Measurements from ENCODE around the gene SNX5. TPM values are rescaled to one million over a fixed set of nuclear protein-coding genes. Genes with fewer than 3 reads are reported as not detected.

The SNX5 gene
- total RNA-seq, 5 donors from 2014 or later (not counting 1 experiment from before 2014, with no cell fraction given): 53.6 to 68.9 (median 56.7) TPM

- 72% methylated on average over 4 of the region's 6 CpGs for WGBS (ENCODE audit: insufficient coverage)
- Histone ChIP-seq H3K9me3 (no peaks in the 10 kb centered on the region), H3K27me3 (replicated peaks in 1 of 2; ENCODE audit: control insufficient read depth in 2 of 2, extremely low read depth in 1 of 2, insufficient read depth in 2 of 2, low read length in 1 of 2) (no peaks in the 10 kb centered on the region), H3K4me3 (ENCODE audit: control insufficient read depth in 1 of 2, extremely low read depth in 1 of 2, low read length in 1 of 2) (no peak overlapping the region), H3K27ac (ENCODE audit: low read length) (no peak overlapping the region), H3K4me1 (ENCODE audit: control insufficient read depth in 1 of 2, extremely low read depth in 1 of 2, insufficient read depth in 2 of 2, low read length in 2 of 2) (peaks cover 0 to 11% of the 10 kb centered on the region in 2 experiments), H3K36me3 (ENCODE audit: control insufficient read depth in 2 of 2, extremely low read depth in 1 of 2, insufficient read depth in 1 of 2, low read length in 1 of 2) (peaks cover 0 to 41% of the 10 kb centered on the region in 2 donors)
- no peaks in the 10 kb centered on the region for H3K27me3 Mint-ChIP-seq
- ChIA-PET POLR2A (no interaction called here), CTCF (interaction anchor here in 1 of 2 donors (0.5 kb wide), 1 partner anchor 435 kb away, joined by 4 read pairs; no protein-coding TSS in a partner anchor)
- H3K4me1 Mint-ChIP-seq: peaks cover 9 to 13% (median 10%) of the 10 kb centered on the region in 3 donors
- no peak overlapping the region for H3K4me3 Mint-ChIP-seq
- H3K27ac Mint-ChIP-seq: peak overlapping the region; percentile 1 to 36
- no peak for DNase-seq
- no peaks in the 10 kb centered on the region for H3K9me3 Mint-ChIP-seq
- H3K36me3 Mint-ChIP-seq: peaks cover 22% of the 10 kb centered on the region
- ATAC-seq (replicated peaks in 1 of 4): no peak
These were observed 28.2 kb downstream of the SNX5 start for GRCh38 chr20:17940224-17940971.

DNA sequence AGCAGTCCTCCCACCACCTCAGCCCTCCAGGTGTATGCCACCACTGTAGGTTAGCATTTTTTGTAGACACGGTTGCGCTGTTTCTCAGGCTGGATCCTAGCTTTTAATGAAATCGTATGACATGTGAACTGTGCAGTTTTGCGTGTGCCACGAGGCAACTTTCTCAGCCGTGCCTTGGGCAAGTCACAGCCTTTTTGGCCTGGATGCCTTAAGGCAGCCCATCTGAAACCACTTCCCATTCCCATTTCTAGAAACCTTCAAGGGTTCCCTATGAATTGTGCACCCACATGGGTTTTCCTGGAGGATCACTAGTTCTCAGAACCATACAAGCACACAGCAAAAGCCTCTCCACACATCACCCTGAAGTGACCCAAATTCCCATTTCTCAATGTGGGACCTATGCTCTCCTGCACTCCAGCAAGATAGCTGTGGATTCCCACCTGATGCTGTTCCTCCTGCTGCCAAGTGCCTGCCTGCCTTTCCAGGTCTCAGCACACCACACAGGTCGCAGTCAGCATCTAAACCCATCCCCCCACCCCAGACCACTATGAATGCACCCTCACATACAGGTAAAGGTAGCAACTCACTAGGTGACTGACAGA, 28.9 kb downstream of the SNX5 start:
- peaks cover 9 to 13% (median 10%) of the 10 kb centered on the region in 3 donors for H3K4me1 Mint-ChIP-seq
- POLR2A ChIA-PET: no interaction called here
- H3K9me3 ChIP-seq: no peaks in the 10 kb centered on the region
- H3K27me3 Mint-ChIP-seq: no peaks in the 10 kb centered on the region
- no peak overlapping the region for H3K4me3 Mint-ChIP-seq
- CTCF ChIA-PET: interaction anchor here (0.5 to 2.3 kb wide), 10 partner anchors 8 to 575 kb away, joined by 3 to 8 read pairs (median 4); partner anchors contain the start of gene RRBP1 (in 1 of the 2)
- H3K27ac ChIP-seq (ENCODE audit: low read length): no peak overlapping the region
- H3K27ac Mint-ChIP-seq: peak overlapping the region; percentile 36 to 43
- no peaks in the 10 kb centered on the region for H3K9me3 Mint-ChIP-seq
- ATAC-seq (replicated peaks in 1 of 4) (peak in 2 of 4 experiments; percentile 23 to 30), DNase-seq (no peak)
- no peaks in the 10 kb centered on the region for H3K27me3 ChIP-seq (replicated peaks in 1 of 2; ENCODE audit: control insufficient read depth in 2 of 2, extremely low read depth in 1 of 2, insufficient read depth in 2 of 2, low read length in 1 of 2)
- no peak overlapping the region for H3K4me3 ChIP-seq (ENCODE audit: control insufficient read depth in 1 of 2, extremely low read depth in 1 of 2, low read length in 1 of 2)
- 78% methylated on average over 7 of the region's 7 CpGs for WGBS (ENCODE audit: insufficient coverage)
- peaks cover 18% of the 10 kb centered on the region for H3K36me3 Mint-ChIP-seq
- peaks cover 0 to 11% of the 10 kb centered on the region in 2 experiments for H3K4me1 ChIP-seq (ENCODE audit: control insufficient read depth in 1 of 2, extremely low read depth in 1 of 2, insufficient read depth in 2 of 2, low read length in 2 of 2)
- H3K36me3 ChIP-seq (ENCODE audit: control insufficient read depth in 2 of 2, extremely low read depth in 1 of 2, insufficient read depth in 1 of 2, low read length in 1 of 2): peaks cover 0 to 34% of the 10 kb centered on the region in 2 donors

DNA sequence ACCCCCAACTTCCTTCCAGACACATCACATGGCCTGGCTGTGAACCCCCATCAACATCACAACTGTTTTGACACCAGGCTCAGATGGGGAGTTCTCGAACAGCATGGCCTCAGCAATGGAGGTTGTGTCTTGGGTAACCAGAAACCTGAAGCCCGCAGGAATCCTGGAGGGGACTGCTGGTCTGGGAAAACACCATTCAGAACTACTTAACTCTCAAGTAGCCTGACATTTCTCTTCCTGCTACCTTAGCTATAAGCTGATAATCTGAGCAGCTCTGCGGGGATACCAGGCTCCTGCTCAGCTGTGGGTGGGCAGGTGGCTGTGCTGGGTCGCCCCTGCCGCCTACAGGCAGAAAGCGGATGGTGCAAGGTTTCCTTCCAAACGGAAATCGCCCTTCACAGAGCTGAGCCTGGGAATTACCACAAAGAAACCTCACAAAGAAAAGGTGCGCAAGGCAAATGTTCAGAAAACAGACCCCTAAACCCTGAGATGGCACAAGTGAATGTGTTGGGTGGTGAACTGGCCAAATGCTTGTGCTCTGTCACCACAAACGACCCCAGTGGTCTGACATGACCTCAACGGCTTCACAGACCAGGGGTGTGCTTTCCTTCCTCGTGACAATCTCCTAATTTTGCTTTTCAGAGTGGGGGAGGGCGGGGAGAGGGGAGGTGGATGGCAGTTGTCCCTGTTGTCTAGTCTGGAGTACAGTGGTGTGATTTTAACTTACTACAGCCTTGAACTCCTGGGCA, 29.5 kb downstream of the SNX5 start:
- Mint-ChIP-seq H3K4me1 (peaks cover 9 to 13% (median 10%) of the 10 kb centered on the region in 3 donors), H3K36me3 (peaks cover 16% of the 10 kb centered on the region), H3K27me3 (no peaks in the 10 kb centered on the region), H3K9me3 (no peaks in the 10 kb centered on the region), H3K4me3 (no peak overlapping the region), H3K27ac (peak overlapping the region in 1 of 2 donors; percentile 48)
- Histone ChIP-seq H3K27me3 (replicated peaks in 1 of 2; ENCODE audit: control insufficient read depth in 2 of 2, extremely low read depth in 1 of 2, insufficient read depth in 2 of 2, low read length in 1 of 2) (peaks cover 0 to under 1% of the 10 kb centered on the region in 2 experiments), H3K27ac (ENCODE audit: low read length) (no peak overlapping the region), H3K4me3 (ENCODE audit: control insufficient read depth in 1 of 2, extremely low read depth in 1 of 2, low read length in 1 of 2) (no peak overlapping the region), H3K9me3 (no peaks in the 10 kb centered on the region), H3K36me3 (ENCODE audit: control insufficient read depth in 2 of 2, extremely low read depth in 1 of 2, insufficient read depth in 1 of 2, low read length in 1 of 2) (peaks cover 0 to 29% of the 10 kb centered on the region in 2 donors), H3K4me1 (ENCODE audit: control insufficient read depth in 1 of 2, extremely low read depth in 1 of 2, insufficient read depth in 2 of 2, low read length in 2 of 2) (peaks cover 0 to 11% of the 10 kb centered on the region in 2 experiments)
- ChIA-PET POLR2A (no interaction called here), CTCF (interaction anchor here (0.5 to 2.3 kb wide), 17 partner anchors 8 to 576 kb away, joined by 3 to 8 read pairs (median 3); partner anchors contain the start of gene RRBP1 (in 1 of the 2))
- peak; percentile 12 to 74 (median 48) for DNase-seq
- peak; percentile 89 to 98 (median 90) for ATAC-seq (replicated peaks in 1 of 4)
- WGBS (ENCODE audit: insufficient coverage): 28% methylated on average over 3 of the region's 13 CpGs

DNA sequence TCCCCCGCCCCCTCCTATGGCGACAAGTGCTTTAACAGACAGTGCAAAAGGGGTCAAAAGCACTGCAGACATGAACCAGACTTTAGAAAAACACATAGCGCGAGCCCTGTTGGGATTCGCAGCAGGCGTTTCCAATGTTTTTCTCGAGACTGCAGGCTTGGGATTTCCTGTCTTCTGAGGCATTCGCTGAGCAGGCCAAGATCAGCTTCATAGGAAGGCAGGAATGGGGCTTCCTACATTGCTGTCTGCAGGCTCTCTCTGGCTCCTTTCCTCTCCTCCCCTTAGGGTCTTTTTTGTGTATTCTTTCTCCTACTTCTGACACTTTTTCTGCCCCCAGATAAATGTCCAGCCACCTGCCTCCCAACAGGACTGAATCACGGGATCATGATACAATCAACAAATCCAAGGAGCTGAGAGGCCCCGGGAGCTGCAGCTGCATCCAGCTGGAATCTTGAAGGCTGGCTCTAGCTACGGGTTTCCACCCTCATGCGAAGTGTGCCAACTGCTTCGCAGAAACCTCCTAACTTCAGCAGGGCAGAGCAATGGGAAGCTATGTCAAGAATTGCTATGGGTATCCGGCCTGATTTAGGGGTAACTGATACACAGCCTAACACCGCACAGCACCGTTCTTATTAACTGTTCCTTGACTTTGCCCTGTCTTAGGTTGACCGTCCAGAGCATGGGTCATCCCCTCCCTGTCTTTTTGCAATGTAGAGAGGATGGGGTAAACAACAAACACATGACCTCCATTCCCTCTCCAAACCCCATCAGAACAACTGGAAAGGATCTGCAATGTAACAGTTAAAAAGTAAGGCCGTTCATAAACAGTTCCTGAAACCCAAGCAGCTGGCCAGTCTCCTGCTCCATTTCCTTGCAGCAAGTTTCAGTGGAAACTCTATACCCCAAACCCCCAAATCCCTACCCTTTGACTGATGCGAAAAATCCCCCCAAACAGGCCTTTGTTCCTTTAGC, 31.5 kb downstream of the SNX5 start:
- no peak for ATAC-seq (replicated peaks in 1 of 4)
- Histone ChIP-seq H3K9me3 (no peaks in the 10 kb centered on the region), H3K4me3 (ENCODE audit: control insufficient read depth in 1 of 2, extremely low read depth in 1 of 2, low read length in 1 of 2) (no peak overlapping the region), H3K27me3 (replicated peaks in 1 of 2; ENCODE audit: control insufficient read depth in 2 of 2, extremely low read depth in 1 of 2, insufficient read depth in 2 of 2, low read length in 1 of 2) (peaks cover 0 to 13% of the 10 kb centered on the region in 2 experiments), H3K4me1 (ENCODE audit: control insufficient read depth in 1 of 2, extremely low read depth in 1 of 2, insufficient read depth in 2 of 2, low read length in 2 of 2) (peaks cover 0 to 11% of the 10 kb centered on the region in 2 experiments), H3K36me3 (ENCODE audit: control insufficient read depth in 2 of 2, extremely low read depth in 1 of 2, insufficient read depth in 1 of 2, low read length in 1 of 2) (peaks cover 0 to 9% of the 10 kb centered on the region in 2 donors), H3K27ac (ENCODE audit: low read length) (no peak overlapping the region)
- H3K27me3 Mint-ChIP-seq: peaks cover 3% of the 10 kb centered on the region in 2 donors
- WGBS (ENCODE audit: insufficient coverage): 91% methylated on average over 14 of the region's 19 CpGs
- peaks cover 3% of the 10 kb centered on the region for H3K36me3 Mint-ChIP-seq
- ChIA-PET CTCF (interaction anchor here in 1 of 2 donors (0.6 to 2.3 kb wide), 4 partner anchors 30 to 431 kb away, joined by 3 to 5 read pairs (median 3); no protein-coding TSS in a partner anchor), POLR2A (no interaction called here)
- H3K9me3 Mint-ChIP-seq: no peaks in the 10 kb centered on the region
- no peak overlapping the region for H3K27ac Mint-ChIP-seq
- no peak for DNase-seq
- peaks cover 9 to 10% (median 10%) of the 10 kb centered on the region in 3 donors for H3K4me1 Mint-ChIP-seq
- no peak overlapping the region for H3K4me3 Mint-ChIP-seq

DNA sequence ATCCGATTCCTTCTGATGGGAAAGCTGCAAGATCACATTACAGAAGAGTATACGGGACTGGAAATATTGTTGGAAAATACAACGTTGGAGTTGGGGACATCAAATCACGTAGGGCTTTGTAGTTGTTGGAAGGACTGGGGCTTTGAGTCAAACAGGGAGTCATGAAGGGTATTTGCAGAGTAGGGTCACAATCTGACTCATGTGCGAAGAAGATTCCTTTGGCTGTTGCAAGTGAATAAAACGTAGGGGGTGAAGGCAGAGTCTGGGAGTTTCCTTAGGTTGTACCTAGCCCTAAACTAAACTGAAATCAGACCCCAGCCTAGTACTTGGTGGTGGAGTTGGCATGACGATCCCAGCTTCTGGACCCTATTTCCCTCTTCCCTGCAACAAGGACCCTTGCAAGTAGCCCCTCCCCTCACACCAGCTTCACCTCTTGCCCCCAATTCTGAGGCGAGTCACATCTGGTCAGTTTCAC, 32.3 kb downstream of the SNX5 start:
- no peak for DNase-seq
- H3K9me3 ChIP-seq: no peaks in the 10 kb centered on the region
- Mint-ChIP-seq H3K36me3 (no peaks in the 10 kb centered on the region), H3K27me3 (peaks cover 3 to 4% of the 10 kb centered on the region in 2 donors), H3K9me3 (no peaks in the 10 kb centered on the region), H3K27ac (no peak overlapping the region), H3K4me1 (peaks cover 9 to 10% (median 10%) of the 10 kb centered on the region in 3 donors), H3K4me3 (no peak overlapping the region)
- ChIA-PET POLR2A (no interaction called here), CTCF (interaction anchor here in 1 of 2 donors (0.6 kb wide), 1 partner anchor 76 kb away, joined by 3 read pairs; no protein-coding TSS in a partner anchor)
- H3K4me1 ChIP-seq (ENCODE audit: control insufficient read depth in 1 of 2, extremely low read depth in 1 of 2, insufficient read depth in 2 of 2, low read length in 2 of 2): peaks cover 0 to 11% of the 10 kb centered on the region in 2 experiments
- 54% methylated on average over 6 of the region's 8 CpGs for WGBS (ENCODE audit: insufficient coverage)
- ATAC-seq (replicated peaks in 1 of 4): no peak
- H3K36me3 ChIP-seq (ENCODE audit: control insufficient read depth in 2 of 2, extremely low read depth in 1 of 2, insufficient read depth in 1 of 2, low read length in 1 of 2): peaks cover 0 to 4% of the 10 kb centered on the region in 2 donors
- peaks cover 0 to 13% of the 10 kb centered on the region in 2 experiments for H3K27me3 ChIP-seq (replicated peaks in 1 of 2; ENCODE audit: control insufficient read depth in 2 of 2, extremely low read depth in 1 of 2, insufficient read depth in 2 of 2, low read length in 1 of 2)
- no peak overlapping the region for H3K27ac ChIP-seq (ENCODE audit: low read length)
- H3K4me3 ChIP-seq (ENCODE audit: control insufficient read depth in 1 of 2, extremely low read depth in 1 of 2, low read length in 1 of 2): no peak overlapping the region
